Tibial nerve (tissue), 4 donors: ENCODE data around the gene CD3G. TPM values are rescaled to one million over a fixed set of nuclear protein-coding genes. Genes with fewer than 3 reads are reported as not detected.
A peak's percentile ranks its signal among the peaks of the same experiment; 100 is the strongest.

Source experiments
- DNase-seq, 2 donors: peaks; one replicate each; pipeline ENCODE4 v3.0.0-alpha.2; 2019; ENCODE audit warnings: low spot score in 2 of 2
- H3K27ac ChIP-seq, 4 donors: fragments of 200-600 bp; sonication (generic) in 3 of 4; one replicate each; pipeline ENCODE4 v1.5.1; 2017 to 2019; ENCODE audit warnings: mild to moderate bottlenecking in 1 of 4
- H3K27me3 ChIP-seq, 2 donors: fragments of 200-600 bp; sonication (generic) in 1 of 2; one replicate each; pipeline versions ENCODE4 v1.5.1 to v1.6.0; 2017 to 2019
- H3K36me3 ChIP-seq, 3 donors: fragments of 200-600 bp; sonication (generic); one replicate each; pipeline ENCODE4 v1.5.1; 2018 to 2019
- H3K4me1 ChIP-seq, 4 donors: fragments of 200-600 bp; sonication (generic) in 3 of 4; one replicate each; pipeline ENCODE4 v1.5.1; 2017 to 2019
- H3K4me3 ChIP-seq, 4 donors: fragments of 200-600 bp; sonication (generic) in 3 of 4; one replicate each; pipeline ENCODE4 v1.5.1; 2017 to 2019; ENCODE audit warnings: mild to moderate bottlenecking in 1 of 4, moderate library complexity in 1 of 4
- H3K9me3 ChIP-seq, 4 donors: fragments of 200-600 bp; sonication (generic) in 3 of 4; one replicate each; pipeline ENCODE4 v1.5.1; 2017 to 2019
- CTCF ChIP-seq, 5 experiments: fragments of 200-600 bp in 3 of 5; fragments of 450-650 bp in 2 of 5; sonication (generic) in 3 of 5; IDR thresholded peaks; one replicate each; pipeline ENCODE4 v1.5.1; 2016 to 2019; ENCODE audit warnings: antibody characterized with exemption in 5 of 5, mild to moderate bottlenecking in 3 of 5, moderate library complexity in 2 of 5
- EP300 ChIP-seq, 2 donors: sonication (generic); formaldehyde crosslinking; IDR thresholded peaks; one replicate each; pipeline ENCODE4 v1.6.1; 2017; ENCODE audit warnings: antibody characterized with exemption in 2 of 2, mild to moderate bottlenecking in 1 of 2
- POLR2A ChIP-seq, 2 donors: fragments of 450-650 bp; IDR thresholded peaks; one replicate each; pipeline ENCODE4 v1.6.1; 2017; ENCODE audit warnings: antibody characterized with exemption in 2 of 2, mild to moderate bottlenecking in 2 of 2, moderate library complexity in 2 of 2
- WGBS, 2 donors: methylation state at CpG; one replicate each; pipeline ENCODE4 v1.1.5; 2018; 5-methylcytosine and 5-hydroxymethylcytosine counted together
- total RNA-seq, 4 donors: library from RNA; depleted of rRNA; stranded (reverse); fragments of >200 nt; gene quantifications; one replicate each; pipeline ENCODE4 v1.1.0, GENCODE V29; 2016

CD3G gene
- total RNA-seq, 4 donors from 2014 or later: 0.44 to 1.5 (median 1.4) TPM; not detected in 1

DNA sequence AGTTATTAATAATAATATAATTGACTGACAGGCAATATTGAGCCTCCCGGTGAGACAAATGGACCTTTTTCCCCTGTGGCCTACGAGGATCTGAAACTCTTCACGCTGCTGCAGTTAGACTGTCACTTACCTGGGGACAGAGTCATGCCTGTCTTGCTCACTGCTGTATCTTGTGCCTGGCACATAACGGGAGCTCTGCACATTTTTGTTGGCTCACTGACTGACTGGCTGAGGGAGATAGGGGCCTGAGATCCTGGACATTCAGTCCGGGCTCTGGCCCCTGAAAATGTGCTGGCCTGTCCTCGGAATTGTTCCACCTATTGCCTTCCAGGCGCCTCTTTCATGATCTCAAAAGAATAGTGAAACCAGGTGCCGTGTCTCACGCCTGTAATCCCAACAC, 896 bp upstream of the CD3G start:
- no peaks in the 10 kb centered on the region for H3K4me1 ChIP-seq
- H3K9me3 ChIP-seq: no peaks in the 10 kb centered on the region
- H3K27me3 ChIP-seq: peaks cover 0 to 17% of the 10 kb centered on the region in 2 donors
- DNase-seq: no peak
- TF ChIP-seq CTCF (IDR thresholded peaks at IDR 0.05) (no peak), POLR2A (IDR thresholded peaks at IDR 0.05) (no peak), EP300 (IDR thresholded peaks at IDR 0.05) (no peak)
- H3K27ac ChIP-seq: no peak overlapping the region
- no peak overlapping the region for H3K4me3 ChIP-seq
- 73 to 79% methylated on average over 9 of the region's 9 CpGs for WGBS, 2 donors
- H3K36me3 ChIP-seq: no peaks in the 10 kb centered on the region

DNA sequence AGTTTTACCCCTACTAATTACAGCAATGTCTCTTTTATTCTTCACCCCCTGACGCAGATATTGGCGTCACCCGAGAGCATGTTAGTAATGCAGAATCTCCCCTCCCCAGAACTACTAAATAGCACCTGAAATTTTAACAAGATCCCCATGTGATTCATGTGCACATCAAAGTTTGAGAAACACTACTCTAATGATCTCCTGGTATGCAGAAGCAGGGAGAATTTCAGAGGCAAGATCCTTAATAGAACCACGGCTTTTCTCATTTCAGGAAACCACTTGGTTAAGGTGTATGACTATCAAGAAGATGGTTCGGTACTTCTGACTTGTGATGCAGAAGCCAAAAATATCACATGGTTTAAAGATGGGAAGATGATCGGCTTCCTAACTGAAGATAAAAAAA, 5.3 kb downstream of the CD3G start:
- 71 to 75% methylated on average over 6 of the region's 6 CpGs for WGBS, 2 donors
- Histone ChIP-seq H3K27me3 (peaks cover 0 to 5% of the 10 kb centered on the region in 2 donors), H3K36me3 (no peaks in the 10 kb centered on the region), H3K27ac (no peak overlapping the region), H3K9me3 (no peaks in the 10 kb centered on the region), H3K4me3 (no peak overlapping the region), H3K4me1 (no peaks in the 10 kb centered on the region)
- no peak for TF ChIP-seq POLR2A (IDR thresholded peaks at IDR 0.05)
- DNase-seq: no peak

GRCh38 chr11:118353084-118353710, 9.1 kb downstream of the CD3G start:
- peak; percentile 28 to 64 (median 49) for TF ChIP-seq CTCF (IDR thresholded peaks at IDR 0.05)
- no peak for TF ChIP-seq POLR2A (IDR thresholded peaks at IDR 0.05)
- H3K4me3 ChIP-seq: no peak overlapping the region
- no peaks in the 10 kb centered on the region for H3K36me3 ChIP-seq
- no peak for DNase-seq
- peaks cover 0 to 2% of the 10 kb centered on the region in 2 donors for H3K27me3 ChIP-seq
- H3K4me1 ChIP-seq: no peaks in the 10 kb centered on the region
- 9 to 12% methylated on average over 6 of the region's 6 CpGs for WGBS, 2 donors
- H3K9me3 ChIP-seq: no peaks in the 10 kb centered on the region
- H3K27ac ChIP-seq: no peak overlapping the region

GRCh38 chr11:118358071-118358470, 13.9 kb downstream of the CD3G start:
- Histone ChIP-seq H3K36me3 (no peaks in the 10 kb centered on the region), H3K4me3 (no peak overlapping the region), H3K9me3 (no peaks in the 10 kb centered on the region), H3K27ac (no peak overlapping the region), H3K27me3 (no peaks in the 10 kb centered on the region), H3K4me1 (peaks cover 0 to 34% (median 9%) of the 10 kb centered on the region in 4 donors)
- 57% methylated on average over 3 of the region's 3 CpGs for WGBS, 2 donors
- TF ChIP-seq CTCF (IDR thresholded peaks at IDR 0.05) (no peak), EP300 (IDR thresholded peaks at IDR 0.05) (no peak), POLR2A (IDR thresholded peaks at IDR 0.05) (no peak)
- DNase-seq: no peak

- Histone ChIP-seq H3K4me3 (peak within 1 kb of the TSS; percentile 59 to 90 (median 64)), H3K4me1 (peaks cover 0 to 38% (median 9%) of the 10 kb centered on the region in 4 donors), H3K9me3 (no peaks in the 10 kb centered on the region), H3K27ac (peak within 1 kb of the TSS in 3 of 4 donors; percentile 51 to 78 (median 75)), H3K27me3 (no peaks in the 10 kb centered on the region), H3K36me3 (no peaks in the 10 kb centered on the region)
- WGBS, 2 donors: 3 to 6% methylated on average over 32 to 33 of the region's 33 CpGs
- TF ChIP-seq POLR2A (IDR thresholded peaks at IDR 0.05) (peak; percentile 19 to 50), CTCF (IDR thresholded peaks at IDR 0.05) (peak in 1 of 5 experiments; percentile 34), EP300 (IDR thresholded peaks at IDR 0.05) (peak; percentile 81 to 95)
- DNase-seq: peak; percentile 95 to 99
Measured at GRCh38 chr11:118359295-118359958, 15.3 kb downstream of the CD3G start, which contains the start of gene UBE4A. UBE4A (plus strand) TSS chr11:118359600; CDS start chr11:118365081, 5,481 bp downstream.
